Measurements from ENCODE around the gene BEGAIN.

DNA sequence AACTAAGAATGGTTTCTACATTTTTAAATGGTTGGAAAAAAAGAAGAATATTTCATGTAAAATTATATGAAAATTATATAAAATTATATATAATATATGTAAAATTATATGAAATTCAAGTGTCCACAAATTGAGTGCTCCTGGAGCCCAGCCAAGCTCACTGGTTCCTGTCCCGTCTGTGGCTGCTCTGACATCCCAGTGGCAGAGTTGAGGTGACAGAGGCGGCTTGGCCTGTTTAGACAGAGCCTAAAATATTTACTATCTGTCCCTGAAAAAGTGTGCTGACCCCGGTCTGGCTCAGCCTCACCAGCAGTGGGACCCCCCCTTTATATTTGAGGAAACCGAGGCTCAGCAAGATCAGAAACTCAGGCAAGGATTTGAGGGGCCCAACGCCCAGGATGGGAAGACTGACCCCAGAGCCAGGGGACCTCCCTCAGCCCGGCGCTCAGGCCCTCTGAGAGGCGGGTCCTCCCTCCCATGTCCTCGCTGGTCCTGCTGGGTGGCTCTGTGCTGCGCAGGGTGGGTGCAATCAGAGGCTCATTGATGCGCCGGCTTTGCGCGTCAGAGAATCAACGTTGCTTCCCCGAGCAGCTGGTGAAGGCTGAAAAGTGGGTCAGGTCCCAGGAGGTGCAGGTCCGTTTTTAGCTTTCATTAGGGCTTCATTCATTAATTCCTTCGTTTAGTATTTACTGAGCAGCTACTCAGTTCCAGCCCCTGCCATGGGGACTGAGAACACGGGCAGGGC is 21.5 kb upstream of the BEGAIN start:
- TF ChIP-seq EZH2 (IDR thresholded peaks at IDR 0.05; ENCODE audit: low read depth), result no peak
- TF ChIP-seq, protein P1, sequence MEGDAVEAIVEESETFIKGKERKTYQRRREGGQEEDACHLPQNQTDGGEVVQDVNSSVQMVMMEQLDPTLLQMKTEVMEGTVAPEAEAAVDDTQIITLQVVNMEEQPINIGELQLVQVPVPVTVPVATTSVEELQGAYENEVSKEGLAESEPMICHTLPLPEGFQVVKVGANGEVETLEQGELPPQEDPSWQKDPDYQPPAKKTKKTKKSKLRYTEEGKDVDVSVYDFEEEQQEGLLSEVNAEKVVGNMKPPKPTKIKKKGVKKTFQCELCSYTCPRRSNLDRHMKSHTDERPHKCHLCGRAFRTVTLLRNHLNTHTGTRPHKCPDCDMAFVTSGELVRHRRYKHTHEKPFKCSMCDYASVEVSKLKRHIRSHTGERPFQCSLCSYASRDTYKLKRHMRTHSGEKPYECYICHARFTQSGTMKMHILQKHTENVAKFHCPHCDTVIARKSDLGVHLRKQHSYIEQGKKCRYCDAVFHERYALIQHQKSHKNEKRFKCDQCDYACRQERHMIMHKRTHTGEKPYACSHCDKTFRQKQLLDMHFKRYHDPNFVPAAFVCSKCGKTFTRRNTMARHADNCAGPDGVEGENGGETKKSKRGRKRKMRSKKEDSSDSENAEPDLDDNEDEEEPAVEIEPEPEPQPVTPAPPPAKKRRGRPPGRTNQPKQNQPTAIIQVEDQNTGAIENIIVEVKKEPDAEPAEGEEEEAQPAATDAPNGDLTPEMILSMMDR (conservative IDR thresholded peaks at IDR 0.05), result no peak
